HuH-7.5 (cell line): ENCODE measurements around the gene PLCB4.

Experiments
- DNase-seq: peaks from one replicate; pipeline ENCODE4 v3.0.0; 2011; ENCODE audit warnings: low spot score

The PLCB4 gene

DNA sequence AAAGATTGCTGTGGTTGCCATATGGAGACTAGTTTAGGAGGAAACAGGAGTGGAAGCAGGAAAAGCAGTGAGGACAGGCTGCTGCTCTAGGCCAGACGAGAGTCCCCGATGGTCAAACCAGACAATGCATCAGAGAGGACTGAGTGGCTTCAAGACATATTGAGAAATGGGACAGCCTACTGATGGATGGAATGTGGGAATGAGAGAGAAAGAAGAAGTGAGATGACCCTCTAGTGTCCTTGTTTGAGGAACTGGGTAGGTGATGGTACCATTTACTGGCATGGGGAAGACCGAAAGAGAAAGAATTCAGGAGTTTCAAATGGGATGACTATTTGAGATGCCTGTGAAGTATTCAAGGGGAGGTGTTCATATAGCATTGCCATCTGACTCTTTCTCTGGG lies 333.7 kb downstream of the PLCB4 start:
- no peak for DNase-seq

DNA sequence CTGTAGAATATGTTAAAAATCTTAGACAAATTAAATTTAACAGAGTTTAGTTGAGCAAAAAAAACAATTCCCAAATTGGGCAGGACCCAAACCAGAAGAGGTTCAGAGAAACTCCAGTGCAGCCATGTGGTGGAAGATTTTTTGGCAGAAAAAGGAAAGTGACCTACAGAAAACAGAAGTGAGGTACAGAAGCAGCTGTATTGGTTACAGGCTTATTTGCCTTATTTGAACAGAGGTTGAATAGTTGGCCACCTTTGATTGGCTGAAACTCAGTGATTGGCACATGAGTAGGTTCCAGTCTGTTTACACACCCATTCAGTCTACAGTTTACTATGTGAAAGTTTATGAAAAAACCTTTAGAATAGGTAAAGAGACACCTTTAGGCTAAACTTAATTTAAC lies 334.6 kb downstream of the PLCB4 start:
- DNase-seq: no peak

DNA sequence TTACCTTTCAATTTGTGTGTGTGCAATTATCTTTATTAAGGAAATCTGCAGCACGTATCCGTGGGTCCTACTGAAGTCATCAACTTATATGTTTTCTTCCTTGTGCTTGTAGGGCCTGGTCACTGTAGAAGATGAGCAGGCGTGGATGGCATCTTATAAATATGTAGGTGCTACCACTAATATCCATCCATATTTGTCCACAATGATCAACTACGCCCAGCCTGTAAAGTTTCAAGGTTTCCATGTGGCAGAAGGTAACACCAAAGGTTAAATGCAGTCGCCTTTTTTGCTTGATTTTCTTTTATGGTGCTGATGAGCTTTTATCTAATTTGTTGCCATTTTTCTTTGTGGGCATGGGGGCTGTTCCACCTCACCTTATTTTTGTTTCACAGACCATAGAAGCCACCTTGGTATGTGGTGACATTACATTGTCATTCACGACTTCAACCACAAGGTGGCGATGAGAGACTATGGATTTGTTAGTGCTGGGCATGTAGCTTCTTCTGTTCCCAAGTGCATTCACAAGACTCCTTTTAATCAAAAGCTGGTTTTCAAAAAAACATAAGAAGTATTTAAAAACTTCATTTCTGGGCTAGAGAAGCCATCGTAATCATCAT lies 339.0 kb downstream of the PLCB4 start:
- peak; percentile 32 for DNase-seq

DNA sequence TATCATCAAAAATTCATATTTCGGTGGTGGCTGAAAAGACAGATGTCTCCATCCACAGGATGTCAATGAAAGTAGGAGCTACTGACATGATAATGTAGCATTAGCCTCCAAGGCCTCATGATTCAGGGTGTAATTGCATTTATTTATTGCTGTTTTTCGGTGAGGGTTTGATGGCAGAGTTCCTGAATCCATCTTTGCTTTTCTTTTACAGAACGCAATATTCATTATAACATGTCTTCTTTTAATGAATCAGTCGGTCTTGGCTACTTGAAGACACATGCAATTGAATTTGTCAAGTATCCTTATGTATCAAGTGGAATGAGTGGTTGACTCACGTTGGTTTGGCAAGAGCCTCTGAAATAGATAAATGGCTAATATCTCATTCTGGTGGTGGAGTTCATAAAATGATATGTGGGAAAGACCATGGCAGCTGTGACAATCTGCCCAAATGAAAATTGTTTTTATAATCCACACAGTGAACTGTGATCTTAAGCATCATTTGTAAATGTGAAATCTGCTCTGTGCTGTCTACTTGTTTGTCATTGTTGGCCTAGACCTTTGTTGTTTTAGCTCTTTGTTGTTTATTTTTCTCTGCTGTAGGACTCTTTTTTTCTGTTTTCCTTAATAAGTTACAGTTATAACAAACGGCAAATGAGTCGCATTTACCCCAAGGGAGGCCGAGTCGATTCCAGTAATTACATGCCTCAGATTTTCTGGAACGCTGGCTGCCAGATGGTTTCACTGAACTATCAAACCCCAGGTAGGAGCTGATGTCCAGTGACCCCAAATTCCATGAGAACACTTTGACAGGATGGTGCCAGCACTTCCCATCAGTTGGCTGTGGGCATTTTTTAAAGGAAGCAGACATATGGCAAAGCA lies 339.8 kb downstream of the PLCB4 start:
- DNase-seq: no peak

DNA sequence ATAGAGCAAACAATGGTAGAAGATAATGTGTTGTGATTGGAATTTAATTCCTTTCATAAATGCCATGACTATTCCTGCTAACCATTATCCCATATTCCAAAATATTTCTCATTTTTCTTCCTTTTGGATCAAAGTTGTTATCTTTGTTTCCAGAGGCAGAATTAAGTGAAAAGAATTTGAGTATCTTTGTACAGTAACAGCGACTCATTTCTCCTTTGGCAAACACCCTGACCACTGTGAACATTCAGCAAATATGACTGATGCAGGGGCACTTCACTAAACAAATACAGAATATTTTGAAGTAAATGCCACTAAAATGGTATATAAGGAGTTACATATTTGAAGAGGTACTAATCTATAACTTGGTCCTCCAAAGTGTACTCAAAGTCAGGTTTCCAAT lies 340.5 kb downstream of the PLCB4 start:
- no peak for DNase-seq

DNA sequence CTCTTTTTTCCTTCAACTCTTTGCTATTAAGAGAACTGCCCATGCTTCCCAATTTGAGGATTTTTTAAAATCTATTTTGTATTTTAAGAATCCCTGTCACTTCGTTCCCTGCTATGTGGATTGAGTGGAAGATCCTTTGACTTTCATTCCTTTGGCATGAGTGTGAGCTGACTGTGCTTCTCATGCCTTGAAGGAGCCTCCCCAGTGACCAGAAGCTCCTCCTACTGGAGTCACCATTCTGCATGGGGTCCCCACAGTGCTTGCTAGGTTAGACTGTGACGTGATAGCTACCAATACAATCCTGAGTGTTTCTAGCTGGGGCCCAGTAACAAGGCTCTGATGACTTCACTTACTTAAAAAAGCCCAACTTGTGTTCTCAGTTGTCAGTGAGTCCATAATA lies 341.1 kb downstream of the PLCB4 start:
- DNase-seq: no peak

DNA sequence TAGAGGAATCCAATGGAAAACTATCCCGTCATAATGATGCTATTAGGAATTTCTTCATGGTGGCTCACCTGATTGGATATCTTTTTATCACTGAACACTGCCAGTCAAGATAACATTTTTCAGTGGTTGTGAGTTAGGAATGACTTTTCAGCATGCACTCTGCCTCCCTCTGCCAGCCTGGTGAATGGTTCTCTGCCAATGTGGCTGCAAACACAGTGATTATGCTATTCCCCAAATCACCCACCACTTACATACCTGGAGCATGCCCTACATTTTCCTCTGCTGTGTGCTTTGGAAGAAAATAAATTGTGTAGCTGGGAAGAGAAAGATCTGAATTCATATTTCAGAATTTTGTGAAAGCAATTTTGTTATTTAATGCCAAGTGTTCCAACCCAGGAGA lies 342.9 kb downstream of the PLCB4 start:
- no peak for DNase-seq

DNA sequence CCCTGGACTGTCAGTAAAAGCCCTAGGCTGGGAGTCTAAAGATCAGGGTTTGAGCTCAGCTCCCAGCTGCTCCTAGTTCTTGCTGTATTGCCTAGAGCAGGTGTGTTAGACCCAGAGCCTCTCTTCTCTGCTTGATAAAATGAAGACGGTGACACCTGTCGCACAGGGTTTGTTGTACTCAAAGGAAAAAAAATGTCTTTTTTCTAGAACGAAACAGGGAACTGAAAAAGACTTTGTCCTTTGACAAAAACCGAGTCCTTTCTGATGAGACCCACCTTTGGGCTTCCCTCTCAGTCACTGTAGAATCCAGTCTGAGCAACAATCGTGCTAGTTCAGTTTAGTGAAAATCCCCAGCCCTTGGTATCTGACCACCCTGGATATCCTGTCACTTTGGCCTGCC lies 343.4 kb downstream of the PLCB4 start:
- DNase-seq: no peak

DNA sequence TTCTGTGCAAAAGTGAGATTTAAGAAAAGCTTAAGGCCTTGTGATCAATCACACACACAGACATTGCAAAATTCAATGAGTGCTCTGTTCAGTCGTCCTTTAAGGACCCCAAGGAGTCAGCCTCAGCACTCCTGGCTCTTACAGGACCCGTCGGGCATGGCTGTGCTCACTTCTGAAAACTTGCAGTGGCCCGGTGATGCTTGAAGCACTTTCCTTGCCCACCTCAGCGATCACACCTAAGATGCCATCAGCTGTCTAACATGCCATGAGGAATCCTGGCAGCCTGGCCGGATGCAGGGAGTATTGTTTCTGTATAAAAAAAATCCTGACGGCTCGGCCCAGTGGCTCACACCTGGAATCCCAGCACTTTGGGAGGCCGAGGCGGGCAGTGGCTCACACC lies 344.1 kb downstream of the PLCB4 start:
- no peak for DNase-seq

DNA sequence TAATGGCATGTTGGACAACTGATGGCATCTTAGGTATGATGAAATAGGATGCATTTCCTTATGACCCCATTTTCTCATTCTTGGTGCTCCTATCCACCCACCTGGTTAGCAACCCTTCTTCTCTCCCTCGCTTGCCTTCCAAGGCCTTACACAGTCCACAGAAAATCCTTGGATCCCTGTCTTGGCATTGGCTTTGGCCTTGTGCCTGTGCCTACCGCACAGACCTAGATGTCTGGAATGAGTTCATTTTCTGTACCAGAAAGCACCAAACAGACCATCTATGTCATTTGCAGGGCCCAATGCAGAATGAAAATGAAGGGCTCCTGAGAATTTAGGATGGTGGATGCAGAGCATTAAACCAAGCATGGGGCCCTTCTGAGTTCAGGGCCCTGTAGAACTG lies 346.5 kb downstream of the PLCB4 start:
- no peak for DNase-seq

DNA sequence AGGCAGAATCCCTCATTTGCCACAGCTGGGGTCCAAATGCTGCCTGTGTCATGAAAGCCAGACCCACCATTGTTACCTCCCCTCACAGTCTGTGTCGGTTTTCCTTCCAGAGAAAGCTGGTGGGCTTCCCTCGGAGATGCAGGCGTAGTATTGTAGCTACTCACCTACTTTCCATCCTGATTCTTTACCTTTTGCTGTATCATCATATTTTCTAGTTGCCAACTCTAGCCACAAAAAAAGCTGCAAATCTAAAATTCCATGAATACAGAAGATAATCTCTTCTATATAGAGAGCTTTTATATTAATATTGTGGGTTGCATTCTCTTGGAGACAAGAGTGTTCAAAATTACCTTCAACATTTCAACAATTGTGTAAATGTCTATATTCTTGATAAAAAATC lies 347.5 kb downstream of the PLCB4 start:
- DNase-seq: no peak

DNA sequence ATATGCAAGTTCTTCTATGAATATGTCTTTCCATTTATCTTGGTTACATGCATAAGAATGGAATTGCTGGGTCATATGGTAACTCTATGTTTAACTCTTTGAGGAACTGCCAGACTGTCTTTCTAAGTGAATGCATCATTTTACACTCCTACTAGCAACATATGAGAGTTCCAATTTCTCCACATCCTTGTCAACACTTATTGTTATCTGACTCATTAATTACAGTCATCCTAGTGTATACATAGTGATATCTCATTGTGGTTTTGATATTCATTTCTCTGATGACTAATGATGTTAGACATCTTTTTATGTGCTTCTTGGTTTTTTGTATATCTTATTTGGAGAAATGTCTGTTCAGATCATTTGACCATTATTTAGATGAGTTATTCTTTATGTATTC lies 348.8 kb downstream of the PLCB4 start:
- no peak for DNase-seq

DNA sequence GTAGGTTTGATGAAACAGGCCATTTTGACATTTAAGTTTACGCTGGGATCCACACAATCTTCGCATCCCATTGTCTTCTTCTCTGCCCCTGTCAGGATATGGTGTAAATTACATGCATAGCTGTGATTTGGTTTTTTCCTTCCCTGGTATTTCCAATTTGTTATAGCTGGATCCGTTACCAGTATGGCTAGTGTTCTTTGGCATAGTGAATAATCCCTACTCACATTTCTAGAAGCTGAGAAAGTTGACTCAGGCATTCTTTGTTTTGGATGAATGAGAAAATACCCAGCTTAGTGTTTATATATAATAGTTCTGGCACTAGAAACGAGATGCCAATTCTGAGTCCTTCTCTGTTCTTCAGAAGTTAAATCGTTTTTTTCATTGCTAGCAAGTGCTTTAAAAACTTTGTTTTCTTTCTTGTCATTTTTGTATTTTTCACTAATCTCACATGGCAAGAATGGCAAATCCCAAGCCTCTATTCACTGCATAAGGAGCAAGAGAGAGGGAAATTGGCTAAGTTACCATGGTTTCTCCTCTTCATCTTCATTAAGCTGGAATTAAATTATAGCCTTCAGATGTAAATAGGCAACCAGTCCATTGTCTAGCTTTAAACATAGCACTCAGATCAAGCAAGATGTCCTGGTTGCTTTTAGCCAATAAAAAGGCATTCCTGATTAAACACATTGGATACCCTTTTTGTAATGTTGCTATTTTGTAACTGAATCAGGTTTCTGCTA lies 353.6 kb downstream of the PLCB4 start:
- DNase-seq: no peak

DNA sequence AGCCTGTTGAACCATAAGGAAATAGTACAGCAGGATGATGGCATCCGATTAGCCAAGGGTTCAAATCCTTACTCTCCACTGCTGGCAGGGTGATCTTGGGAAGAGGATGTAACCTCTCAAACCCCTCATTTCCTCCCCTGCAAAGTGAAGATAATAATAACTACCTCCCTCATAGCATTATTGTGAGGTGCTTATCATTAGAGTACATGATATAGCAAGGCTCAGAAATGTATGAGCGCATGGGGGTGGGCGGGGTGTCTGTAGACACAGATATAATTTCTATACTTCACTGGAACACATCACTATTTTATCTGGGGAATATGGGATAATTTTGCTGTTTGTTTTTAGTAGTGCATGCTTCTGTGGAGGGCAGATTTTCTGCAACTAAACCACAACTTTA lies 355.7 kb downstream of the PLCB4 start:
- no peak for DNase-seq

DNA sequence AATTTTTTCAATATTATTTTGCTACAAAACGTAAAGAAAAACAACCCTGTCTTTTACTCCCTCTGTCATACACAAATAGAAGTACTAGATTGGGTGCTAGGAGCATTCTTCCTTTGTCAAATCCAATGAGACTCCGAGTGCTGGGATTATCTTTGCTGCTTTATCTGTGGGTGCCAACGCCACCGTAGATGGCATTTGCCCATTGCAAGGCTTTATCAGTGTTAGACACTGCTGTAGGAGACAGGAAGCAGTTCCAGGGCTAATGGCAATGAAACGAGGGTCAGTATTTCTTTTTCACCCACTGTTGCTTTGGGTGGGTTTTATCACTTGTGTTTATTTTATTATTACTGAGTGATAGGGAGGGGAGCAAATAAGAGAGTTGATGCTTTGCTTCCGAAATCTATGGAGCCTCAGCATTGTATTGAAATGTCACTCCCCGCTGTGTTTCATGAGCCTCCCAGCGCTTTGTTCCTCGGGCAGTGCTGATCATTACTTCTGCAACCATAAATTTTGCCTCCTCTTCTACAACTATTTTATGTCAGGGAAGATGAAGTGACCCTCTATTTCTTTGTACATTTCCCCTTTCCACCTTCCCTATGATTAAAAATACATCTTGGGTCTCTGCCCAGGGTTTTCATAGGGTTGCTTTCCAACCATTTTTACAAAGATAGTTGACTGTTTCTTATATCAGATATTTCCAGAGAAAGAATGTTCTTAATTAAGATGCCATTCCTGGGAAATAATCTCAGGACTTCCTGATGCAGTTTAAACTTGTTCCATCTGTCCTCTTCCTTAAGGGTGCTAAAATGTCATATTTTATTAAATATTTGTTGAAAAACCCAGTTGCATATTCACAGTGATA lies 358.8 kb downstream of the PLCB4 start:
- no peak for DNase-seq

DNA sequence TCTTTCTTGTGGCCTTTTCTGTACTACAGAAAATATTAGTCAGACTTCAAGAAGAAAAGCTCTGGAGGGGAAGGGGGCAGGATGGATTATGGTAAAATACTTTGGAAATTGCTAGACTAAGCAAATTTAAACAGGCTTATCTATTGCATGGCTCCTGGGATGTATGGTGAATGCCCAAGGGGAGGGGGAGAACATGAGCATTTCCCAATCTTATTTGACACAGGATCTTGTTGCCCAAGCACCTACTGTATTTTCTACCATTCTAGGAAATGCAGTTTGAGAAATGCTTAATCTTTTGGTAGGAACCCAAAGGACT lies 359.4 kb downstream of the PLCB4 start:
- DNase-seq: no peak

DNA sequence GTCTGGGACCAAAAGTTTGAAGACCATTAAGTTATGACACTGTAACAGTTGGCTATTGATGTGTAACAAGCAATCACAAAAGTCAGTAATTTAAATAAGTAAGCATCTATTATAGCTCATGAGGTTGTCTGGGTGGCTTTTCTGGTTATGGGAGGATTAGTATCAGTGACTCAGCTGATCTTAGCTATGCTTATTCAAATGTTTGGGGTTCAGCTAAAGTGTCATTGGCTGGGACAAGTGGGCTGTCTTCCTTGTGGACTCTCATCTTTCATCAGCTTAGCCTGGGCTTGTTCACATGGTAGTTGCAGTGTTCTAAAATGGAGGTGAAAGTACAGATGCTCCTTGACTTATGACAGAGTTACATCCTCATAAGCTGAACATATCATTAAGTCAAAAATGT lies 370.9 kb downstream of the PLCB4 start:
- no peak for DNase-seq

DNA sequence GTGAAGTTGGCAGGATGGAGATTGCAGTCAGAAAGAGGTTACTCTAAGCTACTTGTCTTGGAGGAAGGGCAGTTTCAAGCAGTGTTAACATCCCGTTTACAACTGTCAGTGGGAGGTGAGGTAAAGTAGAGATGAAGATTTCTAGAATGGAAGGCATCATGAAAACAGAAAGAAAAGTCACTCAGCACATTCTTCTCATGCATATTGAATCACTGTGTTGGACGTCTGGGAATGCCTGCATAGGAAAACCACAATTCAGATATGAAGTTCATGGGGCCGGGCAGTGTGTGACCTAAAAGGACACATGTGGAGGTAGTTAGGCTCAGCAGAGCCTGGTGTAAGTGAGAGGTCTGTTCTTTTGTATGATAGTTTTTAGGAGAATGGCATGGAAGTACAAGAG lies 372.0 kb downstream of the PLCB4 start:
- no peak for DNase-seq

DNA sequence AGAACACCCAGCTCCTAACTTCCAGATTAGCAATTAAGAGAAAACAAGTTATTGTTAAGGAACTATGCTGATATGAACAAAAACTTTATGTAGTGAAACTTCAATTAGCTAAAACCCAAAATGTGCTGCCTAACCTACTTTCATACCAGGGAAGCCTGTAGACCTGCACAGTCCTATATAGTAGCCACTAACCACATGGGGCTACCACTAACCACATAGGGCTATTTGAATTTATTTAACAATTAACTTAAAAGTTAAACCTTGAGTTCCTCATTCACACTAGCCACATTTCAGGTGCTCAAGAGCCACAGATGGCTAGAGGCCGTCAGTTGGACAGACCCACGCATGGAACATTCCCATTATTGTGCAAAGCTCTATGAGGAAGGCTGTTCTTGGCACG lies 373.1 kb downstream of the PLCB4 start:
- no peak for DNase-seq

DNA sequence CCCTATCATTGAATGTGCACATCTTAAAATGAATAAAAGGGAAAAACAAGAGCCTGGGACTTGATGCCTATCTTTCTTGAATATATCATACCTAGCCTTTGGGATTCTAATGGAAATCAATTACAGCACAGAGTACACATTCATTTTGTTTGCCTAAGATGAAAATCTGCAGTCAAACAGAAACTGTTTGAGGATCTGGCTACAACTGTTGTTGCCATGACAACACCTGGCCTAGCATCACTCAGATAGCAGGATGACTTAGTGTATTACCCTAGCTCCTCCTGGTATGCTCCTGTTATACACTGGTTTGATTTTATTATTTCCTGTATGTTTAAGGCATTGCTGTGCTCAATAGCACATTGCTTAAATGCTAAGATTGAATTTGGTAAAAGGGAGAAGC lies 374.0 kb downstream of the PLCB4 start:
- DNase-seq: peak; percentile 7

DNA sequence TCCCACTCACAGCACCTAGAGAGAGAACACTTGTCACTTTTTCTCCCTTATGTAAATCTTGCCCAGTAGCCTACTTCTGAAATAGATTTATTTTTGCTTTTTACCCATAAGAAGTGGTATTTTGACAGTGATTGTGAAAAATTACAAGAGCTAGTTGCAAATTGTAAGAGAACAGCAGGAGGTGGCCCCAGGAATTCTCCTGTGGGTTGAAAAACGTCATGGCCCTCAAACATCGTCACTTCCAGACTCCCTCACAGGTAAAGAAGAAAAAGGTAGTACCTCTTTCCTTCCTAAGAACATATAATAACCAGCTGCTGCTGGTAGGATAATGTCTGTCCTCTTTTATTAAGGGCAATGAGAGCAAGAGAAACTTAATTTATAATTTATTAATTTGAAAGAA lies 376.0 kb downstream of the PLCB4 start:
- no peak for DNase-seq

DNA sequence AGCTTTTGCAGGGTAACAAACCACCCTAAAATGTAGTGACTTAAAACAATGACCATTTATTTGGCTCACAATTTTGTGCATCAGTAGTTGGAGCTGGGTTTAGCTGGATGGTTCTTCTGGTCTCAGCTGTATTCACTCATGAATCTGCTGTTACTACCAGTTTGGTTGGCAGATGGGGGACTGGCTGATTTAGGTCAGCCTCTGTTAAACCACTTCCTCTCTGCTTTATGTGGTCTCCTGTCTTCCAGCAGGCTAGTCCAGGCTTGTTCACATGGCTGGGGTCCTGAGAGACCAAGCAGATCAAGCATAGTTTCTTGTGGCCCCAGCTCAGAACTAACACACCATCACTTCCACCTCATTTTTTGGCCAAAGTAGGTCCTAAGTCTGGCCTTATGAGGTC lies 378.3 kb downstream of the PLCB4 start:
- no peak for DNase-seq
